Endodermal cell (in vitro differentiated cells): ENCODE data around the gene CSGALNACT2. TPM values are rescaled to one million over a fixed set of nuclear protein-coding genes. Genes with fewer than 3 reads are reported as not detected.

Experiments used
- DNase-seq: peaks from one replicate; pipeline ENCODE4 v3.0.0-alpha.2; 2017
- H3K27ac ChIP-seq: 2 replicates; pipeline ENCODE4 v1.5.1; 2013; ENCODE audit warnings: mild to moderate bottlenecking, low read depth, low read length, moderate library complexity
- H3K27me3 ChIP-seq: 2 replicates; pipeline ENCODE4 v1.6.1; 2013; ENCODE audit warnings: mild to moderate bottlenecking, low read length, moderate library complexity; ENCODE audit not compliant: insufficient read depth, control insufficient read depth, poor library complexity, severe bottlenecking
- H3K36me3 ChIP-seq: 2 replicates; pipeline ENCODE4 v1.7.0; 2013; ENCODE audit warnings: mild to moderate bottlenecking, low read length, moderate library complexity; ENCODE audit not compliant: control insufficient read depth, insufficient read depth
- H3K4me1 ChIP-seq: one replicate; pipeline ENCODE4 v1.7.0; 2013; ENCODE audit warnings: low read length; ENCODE audit not compliant: control insufficient read depth, insufficient read depth
- H3K4me3 ChIP-seq: 2 replicates; pipeline ENCODE4 v1.5.1; 2013; ENCODE audit warnings: mild to moderate bottlenecking, low read length, moderate library complexity
- H3K9ac ChIP-seq: 2 replicates; pipeline ENCODE4 v1.6.1; 2013; ENCODE audit warnings: mild to moderate bottlenecking, low read length, moderate library complexity; ENCODE audit not compliant: poor library complexity, severe bottlenecking; ENCODE audit errors: extremely low read depth
- H3K9me3 ChIP-seq: 2 replicates; pipeline ENCODE4 v1.6.1; 2013; ENCODE audit warnings: mild to moderate bottlenecking, low read length, moderate library complexity; ENCODE audit not compliant: control insufficient read depth
- H3K27ac Mint-ChIP-seq: 2 replicates; pipeline ENCODE4 v1.8.0; 2020; ENCODE audit warnings: mixed read lengths
- H3K27me3 Mint-ChIP-seq: 2 replicates; pipeline ENCODE4 v1.8.0; 2021; ENCODE audit warnings: mild to moderate bottlenecking, mixed read lengths; ENCODE audit not compliant: insufficient read depth
- H3K36me3 Mint-ChIP-seq: 2 replicates; pipeline ENCODE4 v1.8.0; 2020; ENCODE audit warnings: low read depth, mixed read lengths
- H3K4me1 Mint-ChIP-seq: 2 replicates; pipeline ENCODE4 v1.8.0; 2020; ENCODE audit warnings: mixed read lengths
- H3K4me3 Mint-ChIP-seq: 2 replicates; pipeline ENCODE4 v1.8.0; 2020; ENCODE audit warnings: mild to moderate bottlenecking, moderate library complexity, mixed read lengths
- H3K9me3 Mint-ChIP-seq: 2 replicates; pipeline ENCODE4 v1.8.0; 2020; ENCODE audit warnings: mild to moderate bottlenecking, mixed read lengths
- CTCF ChIP-seq: fragments of 200-600 bp; sonication (generic); conservative IDR thresholded peaks from 2 replicates; pipeline ENCODE4 v1.5.0; 2021; ENCODE audit warnings: antibody characterized with exemption, mild to moderate bottlenecking
- WGBS, 2 experiments: methylation state at CpG; one replicate each; pipeline versions ENCODE4 v1.1.5 to v1.1.7; 2013; ENCODE audit warnings: missing lambda C conversion rate in 2 of 2, mixed read lengths in 1 of 2; ENCODE audit not compliant: insufficient coverage in 1 of 2, insufficient read length in 1 of 2; 5-methylcytosine and 5-hydroxymethylcytosine counted together
- total RNA-seq, 2 donors: library from RNA; stranded (reverse); fragmentation: NEBNext Ultra II Directional in 1 of 2; extraction: Animal tissue kit (Norgen Biotek cat#: 25700) in 1 of 2; gene quantifications; 2 replicates in 1 of 2; 3 replicates in 1 of 2; pipeline ENCODE4 v1.2.1, GENCODE V29; 2021

Gene CSGALNACT2
- total RNA-seq, 2 donors from 2014 or later: 7.3 to 8.6 TPM

DNA sequence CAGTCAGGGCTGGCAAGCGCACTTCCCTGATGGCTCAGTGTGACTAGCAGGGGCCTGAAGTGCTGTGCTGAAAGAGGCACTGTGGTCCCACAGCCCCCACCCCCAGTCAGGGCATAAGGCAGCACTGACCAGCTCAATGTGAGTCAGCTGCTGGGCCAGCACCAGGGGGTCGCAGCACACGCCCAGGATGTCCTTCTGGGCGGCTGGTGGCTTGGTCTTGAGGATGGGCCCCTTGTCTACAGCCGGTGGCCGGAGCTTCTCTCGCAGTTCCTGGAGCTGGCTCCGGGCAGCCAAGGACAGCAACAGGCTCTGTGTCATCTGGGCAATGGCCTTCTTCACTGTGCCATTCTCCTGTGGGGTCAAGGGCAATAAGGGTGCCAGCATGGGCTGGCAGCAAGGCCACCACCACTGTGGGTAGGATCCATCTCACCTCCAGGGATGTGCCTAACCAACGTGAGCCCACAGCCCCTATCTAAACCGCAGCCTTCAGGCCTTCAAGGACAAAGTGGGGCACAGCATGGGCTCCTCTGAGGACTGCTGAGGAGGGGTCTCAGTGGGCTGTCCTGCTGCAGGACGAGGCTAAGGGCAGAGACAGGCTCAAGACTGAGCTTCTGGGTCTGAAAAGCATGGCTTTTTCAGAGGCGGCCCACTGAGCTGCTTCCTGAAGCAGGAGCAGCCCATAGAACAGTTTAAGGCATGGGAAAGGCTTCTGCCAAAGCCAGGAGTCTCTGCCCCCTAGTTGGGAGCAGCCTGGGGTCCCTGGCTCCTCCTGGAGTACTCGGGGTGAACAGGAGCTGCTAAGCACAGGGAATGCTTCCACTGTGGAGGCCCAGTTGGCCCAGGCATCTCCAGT is 62.5 kb downstream of the CSGALNACT2 start:
- Mint-ChIP-seq H3K4me3 (no peak overlapping the region), H3K4me1 (no peaks in the 10 kb centered on the region), H3K27ac (no peak overlapping the region), H3K36me3 (peaks cover 30% of the 10 kb centered on the region), H3K27me3 (no peaks in the 10 kb centered on the region), H3K9me3 (no peaks in the 10 kb centered on the region)
- Histone ChIP-seq H3K27ac (no peak overlapping the region), H3K36me3 (no peaks in the 10 kb centered on the region), H3K9ac (no peak overlapping the region), H3K4me1 (no peaks in the 10 kb centered on the region), H3K27me3 (no peaks in the 10 kb centered on the region), H3K4me3 (no peak overlapping the region), H3K9me3 (no peaks in the 10 kb centered on the region)
- TF ChIP-seq CTCF: no peak
- DNase-seq: peak; percentile 31
- WGBS, 2 experiments: 85 to 88% methylated on average over 12 to 13 of the region's 13 CpGs

- peak overlapping the region; percentile 69 for H3K4me3 Mint-ChIP-seq
Observed at GRCh38 chr10:43201545-43202131, 63.4 kb downstream of the CSGALNACT2 start.

GRCh38 chr10:43202224-43202656 is 64.0 kb downstream of the CSGALNACT2 start:
- peak; percentile 88 for DNase-seq
- Histone ChIP-seq H3K27me3 (no peaks in the 10 kb centered on the region), H3K4me1 (no peaks in the 10 kb centered on the region), H3K9me3 (no peaks in the 10 kb centered on the region), H3K9ac (no peak overlapping the region), H3K27ac (no peak overlapping the region), H3K4me3 (peak overlapping the region; percentile 69), H3K36me3 (no peaks in the 10 kb centered on the region)
- WGBS, 2 experiments: 0 to 1% methylated on average over 4 to 29 of the region's 29 CpGs
- no peaks in the 10 kb centered on the region for H3K9me3 Mint-ChIP-seq
- H3K4me1 Mint-ChIP-seq: no peaks in the 10 kb centered on the region
- H3K27me3 Mint-ChIP-seq: no peaks in the 10 kb centered on the region
- H3K4me3 Mint-ChIP-seq: peak overlapping the region; percentile 69
- peaks cover 17% of the 10 kb centered on the region for H3K36me3 Mint-ChIP-seq
- H3K27ac Mint-ChIP-seq: no peak overlapping the region
- peak; percentile 81 for TF ChIP-seq CTCF

More at GRCh38 chr10:43201545-43202131, 63.4 kb downstream of the CSGALNACT2 start:
- Mint-ChIP-seq H3K36me3 (peaks cover 23% of the 10 kb centered on the region), H3K27ac (no peak overlapping the region), H3K4me1 (no peaks in the 10 kb centered on the region), H3K9me3 (no peaks in the 10 kb centered on the region), H3K27me3 (no peaks in the 10 kb centered on the region)
- 94 to 100% methylated on average over 6 to 11 of the region's 11 CpGs for WGBS, 2 experiments
- TF ChIP-seq CTCF: no peak
- Histone ChIP-seq H3K27ac (no peak overlapping the region), H3K9ac (no peak overlapping the region), H3K36me3 (no peaks in the 10 kb centered on the region), H3K27me3 (no peaks in the 10 kb centered on the region), H3K4me1 (no peaks in the 10 kb centered on the region), H3K9me3 (no peaks in the 10 kb centered on the region), H3K4me3 (peak overlapping the region; percentile 69)
- DNase-seq: peak; percentile 49
